Gastroesophageal sphincter (tissue), 3 donors: ENCODE measurements around the gene LGALS3BP.

Experiments used
- CTCF ChIP-seq, 4 experiments: fragments of 200-600 bp in 2 of 4; fragments of 450-650 bp in 2 of 4; sonication (generic) in 1 of 4; IDR thresholded peaks; one replicate each; pipeline ENCODE4 v1.5.1; 2017 to 2019; ENCODE audit warnings: antibody characterized with exemption in 4 of 4, mild to moderate bottlenecking in 2 of 4, moderate library complexity in 2 of 4
- EP300 ChIP-seq: sonication (generic); formaldehyde crosslinking; IDR thresholded peaks from one replicate; pipeline ENCODE4 v1.6.1; 2017; ENCODE audit warnings: antibody characterized with exemption, mild to moderate bottlenecking
- POLR2A ChIP-seq, 2 donors: fragments of 450-650 bp; IDR thresholded peaks; one replicate each; pipeline ENCODE4 v1.6.1; 2017; ENCODE audit warnings: antibody characterized with exemption in 2 of 2, mild to moderate bottlenecking in 2 of 2, moderate library complexity in 1 of 2

DNA sequence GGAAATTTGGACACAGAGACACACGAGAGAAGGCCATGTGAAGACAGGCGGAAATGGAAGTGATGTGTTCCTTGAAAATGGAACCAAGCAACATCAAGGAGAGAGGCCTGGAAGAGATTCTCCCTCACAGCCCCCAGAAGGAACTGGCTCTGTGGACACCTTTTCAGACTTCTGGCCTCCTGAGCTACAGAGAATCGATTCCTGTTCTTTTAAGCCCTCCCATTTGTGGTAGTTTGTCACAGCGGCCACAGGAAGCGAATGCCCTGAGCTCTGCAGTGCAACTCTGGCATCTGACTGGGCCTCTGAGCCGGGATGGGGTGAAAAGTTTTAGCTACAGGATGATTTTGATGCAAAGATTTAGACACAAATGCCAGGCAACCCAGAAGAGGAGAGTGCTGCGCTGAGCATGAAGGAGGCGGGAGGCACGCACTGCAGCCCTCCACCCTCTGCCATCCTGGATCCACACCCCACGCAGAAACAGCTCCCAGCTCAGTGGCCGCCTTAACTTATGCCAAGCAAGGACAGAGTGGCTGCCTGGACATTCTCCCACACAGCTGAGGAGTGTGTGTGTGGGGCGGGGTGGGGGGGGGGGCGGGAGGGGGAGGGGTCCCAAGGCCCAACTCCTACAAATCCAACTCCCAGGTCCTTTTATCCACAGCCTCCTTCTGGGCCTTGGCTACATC, 56.8 kb downstream of the LGALS3BP start:
- TF ChIP-seq CTCF (IDR thresholded peaks at IDR 0.05) (no peak), POLR2A (IDR thresholded peaks at IDR 0.05) (no peak), EP300 (no peak)
